ENCODE measurements around the gene FGFR3. TPM values are rescaled to one million over a fixed set of nuclear protein-coding genes. Genes with fewer than 3 reads are reported as not detected.

The FGFR3 gene
- total and polyA plus RNA-seq, 9 of the 15 experiments (the other 6 are each of a cell fraction or from before 2014, with no cell fraction given) = 1.2 to 60.4 (median 12.7) TPM

DNA sequence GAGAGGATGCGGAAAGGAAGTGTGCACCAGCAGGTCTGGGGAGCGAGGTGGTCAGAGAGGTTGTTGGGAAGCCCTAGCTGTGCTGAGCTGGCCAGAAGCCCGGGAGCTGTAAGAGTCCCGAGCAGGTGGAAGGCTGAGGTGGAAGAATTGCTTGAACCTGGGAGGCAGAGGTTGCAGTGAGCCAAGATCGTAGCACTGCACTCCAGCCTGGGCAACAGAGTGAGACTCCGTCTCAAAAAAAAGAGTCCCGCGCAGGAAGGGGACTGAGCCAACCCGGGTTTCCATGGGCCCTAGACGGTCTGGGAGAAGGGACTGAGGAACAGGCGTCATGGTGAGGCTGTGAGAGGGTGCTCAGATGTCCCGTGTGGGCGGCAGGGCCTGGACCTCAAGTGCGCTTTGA is 12.7 kb upstream of the FGFR3 start (continued):
- TF ChIP-seq, protein P1, sequence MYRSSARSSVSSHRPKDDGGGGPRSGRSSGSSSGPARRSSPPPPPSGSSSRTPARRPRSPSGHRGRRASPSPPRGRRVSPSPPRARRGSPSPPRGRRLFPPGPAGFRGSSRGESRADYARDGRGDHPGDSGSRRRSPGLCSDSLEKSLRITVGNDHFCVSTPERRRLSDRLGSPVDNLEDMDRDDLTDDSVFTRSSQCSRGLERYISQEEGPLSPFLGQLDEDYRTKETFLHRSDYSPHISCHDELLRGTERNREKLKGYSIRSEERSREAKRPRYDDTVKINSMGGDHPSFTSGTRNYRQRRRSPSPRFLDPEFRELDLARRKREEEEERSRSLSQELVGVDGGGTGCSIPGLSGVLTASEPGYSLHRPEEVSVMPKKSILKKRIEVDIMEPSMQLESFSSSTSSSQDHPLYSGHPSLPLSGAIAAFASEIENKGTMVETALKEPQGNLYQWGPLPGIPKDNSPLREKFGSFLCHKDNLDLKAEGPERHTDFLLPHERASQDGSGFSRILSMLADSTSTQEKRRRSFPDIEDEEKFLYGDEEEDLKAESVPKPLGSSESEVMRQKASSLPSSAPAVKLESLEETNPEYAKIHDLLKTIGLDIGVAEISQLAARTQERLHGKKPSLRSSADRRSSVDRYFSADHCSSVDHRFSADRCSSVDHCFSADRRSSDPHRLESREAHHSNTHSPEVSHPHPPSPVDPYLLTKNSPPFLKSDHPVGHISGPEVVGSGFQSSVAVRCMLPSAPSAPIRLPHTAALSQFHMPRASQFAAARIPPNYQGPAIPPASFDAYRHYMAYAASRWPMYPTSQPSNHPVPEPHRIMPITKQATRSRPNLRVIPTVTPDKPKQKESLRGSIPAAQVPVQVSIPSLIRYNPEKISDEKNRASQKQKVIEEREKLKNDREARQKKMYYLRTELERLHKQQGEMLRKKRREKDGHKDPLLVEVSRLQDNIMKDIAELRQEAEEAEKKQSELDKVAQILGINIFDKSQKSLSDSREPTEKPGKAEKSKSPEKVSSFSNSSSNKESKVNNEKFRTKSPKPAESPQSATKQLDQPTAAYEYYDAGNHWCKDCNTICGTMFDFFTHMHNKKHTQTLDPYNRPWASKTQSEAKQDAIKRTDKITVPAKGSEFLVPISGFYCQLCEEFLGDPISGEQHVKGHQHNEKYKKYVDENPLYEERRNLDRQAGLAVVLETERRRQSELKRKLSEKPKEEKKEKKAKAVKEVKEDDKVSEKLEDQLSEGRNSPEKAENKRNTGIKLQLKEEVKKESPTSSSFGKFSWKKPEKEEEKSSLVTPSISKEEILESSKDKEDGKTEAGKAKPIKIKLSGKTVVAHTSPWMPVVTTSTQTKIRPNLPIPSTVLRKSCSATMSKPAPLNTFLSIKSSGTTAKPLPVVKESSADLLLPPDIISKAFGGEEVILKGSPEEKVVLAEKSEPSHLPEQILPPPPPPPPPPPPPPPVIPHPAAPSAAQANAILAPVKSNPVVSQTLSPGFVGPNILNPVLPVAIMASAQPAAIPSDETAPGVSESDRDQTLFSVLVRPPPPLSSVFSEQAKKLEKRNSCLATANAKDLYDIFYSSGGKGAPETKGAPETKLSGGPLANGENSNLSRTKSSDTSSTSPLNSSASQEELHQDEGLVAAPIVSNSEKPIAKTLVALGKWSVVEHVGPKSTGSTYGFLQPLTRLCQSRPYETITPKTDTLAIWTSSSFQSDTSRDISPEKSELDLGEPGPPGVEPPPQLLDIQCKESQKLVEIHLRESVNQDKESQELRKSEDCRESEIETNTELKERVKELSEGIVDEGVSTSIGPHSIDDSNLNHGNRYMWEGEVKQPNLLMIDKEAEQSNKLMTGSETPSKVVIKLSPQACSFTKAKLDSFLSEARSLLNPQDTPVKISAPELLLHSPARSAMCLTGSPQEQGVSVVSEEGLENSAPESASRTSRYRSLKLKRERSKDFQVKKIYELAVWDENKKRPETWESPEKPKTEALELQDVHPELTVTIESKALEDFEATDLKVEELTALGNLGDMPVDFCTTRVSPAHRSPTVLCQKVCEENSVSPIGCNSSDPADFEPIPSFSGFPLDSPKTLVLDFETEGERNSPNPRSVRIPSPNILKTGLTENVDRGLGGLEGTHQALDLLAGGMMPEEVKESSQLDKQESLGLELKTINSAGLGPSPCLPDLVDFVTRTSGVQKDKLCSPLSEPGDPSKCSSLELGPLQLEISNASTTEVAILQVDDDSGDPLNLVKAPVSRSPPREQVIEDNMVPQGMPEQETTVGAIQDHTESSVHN (IDR thresholded peaks at IDR 0.05; ENCODE audit: borderline replicate concordance in 1 of 2, low read depth in 1 of 2) = no peak
- no peak for TF ChIP-seq MCM2 (IDR thresholded peaks at IDR 0.05; ENCODE audit: low read depth)
